GM10266 (cell line): ENCODE data around the gene C5orf46.

Experiments used
- DNase-seq: peaks from one replicate; pipeline ENCODE4 v3.0.0; 2012; ENCODE audit errors: extremely low spot score
- TF ChIP-seq, protein P1 (sequence below): IDR thresholded peaks from 2 replicates; pipeline ENCODE4 v1.5.1; 2012; ENCODE audit warnings: mild to moderate bottlenecking, low read depth; ENCODE audit not compliant: control insufficient read depth, insufficient read depth; ENCODE audit errors: missing control alignments

Gene C5orf46

DNA sequence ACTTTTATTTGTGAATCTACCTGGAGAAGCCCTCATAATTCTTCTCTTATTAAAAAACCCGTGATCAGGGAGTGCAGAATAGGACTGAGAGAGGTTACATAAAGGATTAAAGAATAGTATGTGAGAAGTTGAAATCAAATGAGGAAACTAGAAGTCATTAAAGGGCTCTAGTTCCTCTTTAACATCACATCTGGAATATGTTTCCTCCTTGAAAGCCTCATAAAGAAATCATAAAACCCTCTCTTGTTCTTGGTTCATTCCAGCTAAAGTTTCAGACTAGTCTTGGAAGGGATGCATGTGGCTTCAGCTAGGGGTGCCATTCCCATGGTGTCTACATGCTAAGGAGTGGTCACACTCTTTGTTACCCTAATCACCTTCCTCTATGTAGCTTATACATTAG is 5.7 kb upstream of the C5orf46 start:
- TF ChIP-seq, protein P1, sequence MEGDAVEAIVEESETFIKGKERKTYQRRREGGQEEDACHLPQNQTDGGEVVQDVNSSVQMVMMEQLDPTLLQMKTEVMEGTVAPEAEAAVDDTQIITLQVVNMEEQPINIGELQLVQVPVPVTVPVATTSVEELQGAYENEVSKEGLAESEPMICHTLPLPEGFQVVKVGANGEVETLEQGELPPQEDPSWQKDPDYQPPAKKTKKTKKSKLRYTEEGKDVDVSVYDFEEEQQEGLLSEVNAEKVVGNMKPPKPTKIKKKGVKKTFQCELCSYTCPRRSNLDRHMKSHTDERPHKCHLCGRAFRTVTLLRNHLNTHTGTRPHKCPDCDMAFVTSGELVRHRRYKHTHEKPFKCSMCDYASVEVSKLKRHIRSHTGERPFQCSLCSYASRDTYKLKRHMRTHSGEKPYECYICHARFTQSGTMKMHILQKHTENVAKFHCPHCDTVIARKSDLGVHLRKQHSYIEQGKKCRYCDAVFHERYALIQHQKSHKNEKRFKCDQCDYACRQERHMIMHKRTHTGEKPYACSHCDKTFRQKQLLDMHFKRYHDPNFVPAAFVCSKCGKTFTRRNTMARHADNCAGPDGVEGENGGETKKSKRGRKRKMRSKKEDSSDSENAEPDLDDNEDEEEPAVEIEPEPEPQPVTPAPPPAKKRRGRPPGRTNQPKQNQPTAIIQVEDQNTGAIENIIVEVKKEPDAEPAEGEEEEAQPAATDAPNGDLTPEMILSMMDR, result no peak
- DNase-seq, result no peak

DNA sequence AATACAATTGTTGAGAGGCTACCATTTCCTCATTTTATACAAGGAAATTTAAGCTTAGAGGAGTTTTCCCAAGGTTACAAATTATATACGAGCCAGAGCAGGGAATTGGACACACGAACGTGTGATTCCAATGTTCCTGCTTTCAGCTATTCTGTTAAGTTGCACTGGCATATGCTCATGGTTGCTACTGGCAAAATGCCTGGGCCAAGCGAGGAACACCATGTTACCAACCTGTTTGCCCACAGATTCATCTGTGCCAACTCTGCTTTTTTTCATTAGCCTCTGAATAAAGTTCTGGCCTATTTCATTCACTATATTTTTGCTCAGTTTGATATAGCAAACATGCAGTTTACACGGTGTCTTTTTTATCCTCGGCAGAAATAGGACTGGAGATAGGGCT is 5.1 kb upstream of the C5orf46 start:
- DNase-seq, result no peak
- TF ChIP-seq, protein P1, result no peak

DNA sequence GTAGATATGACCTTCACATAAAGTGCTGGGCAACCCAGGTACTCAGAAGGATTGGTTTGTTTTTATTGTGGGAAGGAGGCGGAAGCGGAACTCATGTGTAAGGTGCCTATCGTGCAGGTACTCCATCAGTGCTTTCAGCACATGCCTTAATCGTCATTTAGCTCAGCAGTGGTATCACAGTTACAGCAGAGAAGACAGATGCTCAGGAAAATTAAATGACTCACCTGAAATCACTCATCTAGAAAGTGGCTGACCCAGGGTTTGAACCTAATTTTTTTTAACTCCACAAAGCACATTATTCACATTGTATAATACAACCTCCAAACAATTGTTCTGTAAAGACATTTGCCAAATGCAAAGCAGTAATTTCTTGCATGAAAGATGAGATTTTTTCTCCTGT is 2.2 kb downstream of the C5orf46 start:
- no peak for DNase-seq
- TF ChIP-seq, protein P1, result no peak

DNA sequence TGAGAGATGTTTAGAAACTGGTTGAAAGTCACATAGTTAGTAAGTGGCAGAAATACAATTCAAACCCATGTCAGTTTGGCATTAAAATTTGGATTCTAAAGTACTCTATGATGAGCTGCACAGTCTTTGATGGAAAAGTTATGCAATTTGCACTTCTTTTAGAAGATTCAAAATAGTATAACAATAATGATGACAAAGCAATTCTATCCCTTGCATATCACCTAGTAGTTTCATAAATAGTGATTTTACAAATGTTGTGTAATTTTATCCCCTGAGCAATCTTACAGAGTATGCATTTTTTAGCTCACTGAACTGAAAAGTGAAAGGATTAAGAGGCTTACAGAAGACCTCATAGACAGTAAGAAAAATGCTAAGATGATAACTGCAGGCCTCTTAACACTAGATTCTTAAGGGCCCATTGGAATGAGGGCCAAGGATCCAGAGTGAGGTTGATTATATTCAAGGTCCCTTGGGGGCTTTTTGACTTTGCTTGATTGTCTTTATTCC is 3.7 kb downstream of the C5orf46 start:
- DNase-seq, result no peak
- TF ChIP-seq, protein P1, result no peak

DNA sequence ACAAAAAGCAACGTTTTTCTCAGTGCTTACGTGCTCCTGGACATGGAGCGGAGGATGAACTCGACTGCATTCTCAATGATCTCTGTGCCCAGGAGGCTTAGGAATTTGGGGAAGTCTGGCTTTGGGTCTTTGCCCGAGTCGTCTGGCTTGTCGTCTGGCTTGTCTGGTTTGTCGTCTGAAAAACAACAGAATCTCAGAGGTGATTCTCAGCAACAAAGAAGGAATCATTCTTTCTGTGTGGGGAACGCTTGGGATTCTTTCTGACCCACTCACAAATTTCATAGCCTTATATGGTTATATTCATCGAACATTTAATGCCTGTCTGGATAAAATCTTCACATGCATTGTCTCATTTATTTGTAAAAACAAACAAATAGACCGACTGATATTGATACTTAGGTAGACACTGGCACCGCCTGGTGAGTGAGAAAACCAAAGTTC is 4.7 kb downstream of the C5orf46 start:
- TF ChIP-seq, protein P1, result no peak
- no peak for DNase-seq

DNA sequence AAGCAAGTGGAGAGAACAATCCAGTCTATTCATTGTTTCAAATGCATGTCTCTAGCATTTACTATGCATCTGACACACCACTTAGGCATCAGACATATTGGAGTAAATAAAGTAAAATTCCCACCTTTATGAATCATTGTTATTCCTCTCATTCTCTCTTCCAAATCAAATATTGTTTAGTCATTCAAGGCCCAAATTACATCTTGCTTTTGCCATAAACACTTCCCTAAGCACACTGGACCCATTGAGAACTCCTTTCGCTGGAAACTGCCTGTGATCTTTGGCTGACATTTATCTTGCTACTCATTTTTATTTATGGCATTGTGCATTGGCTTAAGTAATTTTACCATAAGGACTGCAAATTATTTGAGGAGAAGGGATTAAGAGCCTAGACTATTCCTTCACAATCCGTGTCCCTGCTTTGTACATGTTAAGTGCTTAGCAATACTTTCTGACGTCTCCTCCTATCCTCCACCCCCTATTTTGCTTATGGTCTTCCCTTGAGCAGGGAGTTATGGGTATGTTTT is 7.4 kb downstream of the C5orf46 start:
- TF ChIP-seq, protein P1, result no peak
- no peak for DNase-seq

DNA sequence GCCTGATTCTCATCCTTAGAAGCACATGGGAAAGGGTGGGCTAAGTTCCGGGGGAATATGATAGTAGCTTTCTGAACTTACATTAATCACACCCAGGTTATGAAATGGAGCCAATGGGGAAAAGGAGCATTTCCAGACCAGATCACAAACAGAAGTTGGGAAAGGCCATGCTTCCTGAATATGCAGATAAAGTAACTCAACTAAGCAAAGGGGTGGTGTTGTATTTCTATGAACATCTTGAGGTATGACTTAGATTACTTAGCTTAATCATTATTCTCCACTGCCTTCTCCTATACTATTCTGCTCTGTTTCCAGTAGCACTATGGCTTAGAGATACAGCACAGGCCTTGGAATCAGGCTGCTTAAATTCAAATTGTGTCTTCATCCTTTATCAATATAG is 10.5 kb downstream of the C5orf46 start:
- TF ChIP-seq, protein P1, result no peak
- DNase-seq, result no peak
